Gastroesophageal sphincter (tissue), 4 donors: Measurements from ENCODE around the gene RMI2. TPM values are rescaled to one million over a fixed set of nuclear protein-coding genes. Genes with fewer than 3 reads are reported as not detected.

Experiments
- ATAC-seq: fragments of 150-250 bp; one replicate; pipeline ENCODE4 v1.9.1; 2016; ENCODE audit warnings: mild to moderate bottlenecking, moderate library complexity
- H3K27ac ChIP-seq, 4 donors: fragments of 200-600 bp; sonication (generic) in 3 of 4; 1 replicate in 3 of 4; 2 replicates in 1 of 4; pipeline ENCODE4 v1.5.1; 2016 to 2019
- H3K27me3 ChIP-seq: fragments of 200-600 bp; sonication (generic); one replicate; pipeline ENCODE4 v1.5.1; 2019
- H3K36me3 ChIP-seq, 2 donors: fragments of 200-600 bp; sonication (generic); one replicate each; pipeline ENCODE4 v1.5.1; 2019; ENCODE audit warnings: control low read depth in 1 of 2
- H3K4me1 ChIP-seq, 3 donors: fragments of 200-600 bp; sonication (generic); 1 replicate in 2 of 3; 2 replicates in 1 of 3; pipeline ENCODE4 v1.5.1; 2016 to 2019; ENCODE audit warnings: control low read depth in 2 of 3
- H3K4me3 ChIP-seq, 2 donors: fragments of 200-600 bp; sonication (generic); one replicate each; pipeline ENCODE4 v1.5.1; 2019; ENCODE audit warnings: mild to moderate bottlenecking in 1 of 2, moderate library complexity in 1 of 2
- H3K9me3 ChIP-seq, 3 donors: fragments of 200-600 bp; sonication (generic); one replicate each; pipeline ENCODE4 v1.5.1; 2017 to 2019; ENCODE audit warnings: control low read depth in 2 of 3
- CTCF ChIP-seq, 4 experiments: fragments of 200-600 bp in 2 of 4; fragments of 450-650 bp in 2 of 4; sonication (generic) in 1 of 4; IDR thresholded peaks; one replicate each; pipeline ENCODE4 v1.5.1; 2017 to 2019; ENCODE audit warnings: antibody characterized with exemption in 4 of 4, mild to moderate bottlenecking in 2 of 4, moderate library complexity in 2 of 4
- EP300 ChIP-seq: sonication (generic); formaldehyde crosslinking; IDR thresholded peaks from one replicate; pipeline ENCODE4 v1.6.1; 2017; ENCODE audit warnings: antibody characterized with exemption, mild to moderate bottlenecking
- POLR2A ChIP-seq, 2 donors: fragments of 450-650 bp; IDR thresholded peaks; one replicate each; pipeline ENCODE4 v1.6.1; 2017; ENCODE audit warnings: antibody characterized with exemption in 2 of 2, mild to moderate bottlenecking in 2 of 2, moderate library complexity in 1 of 2
- POLR2AphosphoS5 ChIP-seq: sonication (generic); formaldehyde crosslinking; IDR thresholded peaks from one replicate; pipeline ENCODE4 v1.6.1; 2017; ENCODE audit warnings: antibody characterized with exemption
- WGBS, 2 donors: methylation state at CpG; one replicate each; pipeline ENCODE4 v1.1.5; 2018; ENCODE audit warnings: low coverage in 1 of 2; 5-methylcytosine and 5-hydroxymethylcytosine counted together
- total RNA-seq, 4 donors: library from RNA; depleted of rRNA; stranded (reverse); fragments of >200 nt; gene quantifications; one replicate each; pipeline ENCODE4 v1.1.0, GENCODE V29; 2016

RMI2 gene
- 1 to 10 TPM in 3 of 4 donors, under 1 TPM in 1; 0.31 to 1.8 (median 1.4) TPM for total RNA-seq

- Histone ChIP-seq H3K27me3 (no peaks in the 10 kb centered on the region), H3K9me3 (no peaks in the 10 kb centered on the region), H3K4me1 (peaks cover 0 to 31% (median 14%) of the 10 kb centered on the region in 3 donors), H3K4me3 (peak within 1 kb of the TSS; percentile 25 to 77), H3K27ac (peak within 1 kb of the TSS in 1 of 4 donors; percentile 52), H3K36me3 (no peaks in the 10 kb centered on the region)
- ATAC-seq = peak; percentile 99
- 0% methylated on average over 13 to 18 of the region's 82 CpGs for WGBS, 2 donors
- TF ChIP-seq POLR2A (IDR thresholded peaks at IDR 0.05) (no peak), CTCF (IDR thresholded peaks at IDR 0.05) (peak in 1 of 4 experiments; percentile 30)
Measured at GRCh38 chr16:11345040-11345862, at the start of gene RMI2. RMI2 (plus strand) TSS chr16:11345459; CDS start chr16:11345472, 13 bp downstream.

- H3K27me3 ChIP-seq = no peaks in the 10 kb centered on the region
- H3K4me1 ChIP-seq = peaks cover 0 to 18% (median 10%) of the 10 kb centered on the region in 3 donors
- 94 to 96% methylated on average over 4 of the region's 4 CpGs for WGBS, 2 donors
- H3K9me3 ChIP-seq = no peaks in the 10 kb centered on the region
- no peak overlapping the region for H3K4me3 ChIP-seq
- no peak overlapping the region for H3K27ac ChIP-seq
- no peak for ATAC-seq
- no peak for TF ChIP-seq POLR2A (IDR thresholded peaks at IDR 0.05)
- TF ChIP-seq EP300 = no peak
- no peak for TF ChIP-seq CTCF (IDR thresholded peaks at IDR 0.05)
- no peak for TF ChIP-seq POLR2AphosphoS5
- H3K36me3 ChIP-seq = no peaks in the 10 kb centered on the region
Measured at GRCh38 chr16:11295672-11296071, 49.6 kb upstream of the RMI2 start.

GRCh38 chr16:11296351-11296705 is 48.9 kb upstream of the RMI2 start:
- Histone ChIP-seq H3K4me3 (no peak overlapping the region), H3K9me3 (no peaks in the 10 kb centered on the region), H3K27me3 (no peaks in the 10 kb centered on the region), H3K27ac (no peak overlapping the region), H3K4me1 (peaks cover 0 to 18% (median 10%) of the 10 kb centered on the region in 3 donors), H3K36me3 (no peaks in the 10 kb centered on the region)
- ATAC-seq = no peak
- TF ChIP-seq POLR2AphosphoS5 = no peak
- TF ChIP-seq CTCF (IDR thresholded peaks at IDR 0.05) = no peak
- no peak for TF ChIP-seq POLR2A (IDR thresholded peaks at IDR 0.05)
- TF ChIP-seq EP300 = no peak
- 59% methylated on average over 2 of the region's 3 CpGs; no CpG with 5 or more reads in 1 of the 2 donors for WGBS, 2 donors

GRCh38 chr16:11296706-11297491 is 48.4 kb upstream of the RMI2 start:
- ATAC-seq = no peak
- Histone ChIP-seq H3K27me3 (no peaks in the 10 kb centered on the region), H3K9me3 (no peaks in the 10 kb centered on the region), H3K36me3 (no peaks in the 10 kb centered on the region), H3K4me3 (peak overlapping the region in 1 of 2 donors; percentile 30), H3K4me1 (peaks cover 0 to 18% (median 10%) of the 10 kb centered on the region in 3 donors), H3K27ac (peak overlapping the region in 1 of 4 donors; percentile 19)
- 58 to 100% methylated on average over 1 to 9 of the region's 10 CpGs for WGBS, 2 donors
- no peak for TF ChIP-seq POLR2A (IDR thresholded peaks at IDR 0.05)
- no peak for TF ChIP-seq CTCF (IDR thresholded peaks at IDR 0.05)
- no peak for TF ChIP-seq EP300
- TF ChIP-seq POLR2AphosphoS5 = no peak
